Endothelial cell (in vitro differentiated cells): Measurements from ENCODE around the gene SLC2A5. TPM values are rescaled to one million over a fixed set of nuclear protein-coding genes. Genes with fewer than 3 reads are reported as not detected.
"Not testable (repeated sequence)": the region's sequence is repeated elsewhere in the genome, so short reads cannot be mapped to it uniquely, and the experiment has no call there.

Experiments
- DNase-seq: peaks from one replicate; pipeline ENCODE4 v3.0.0; 2021; ENCODE audit warnings: low spot score
- H3K27ac Mint-ChIP-seq: one replicate; pipeline ENCODE4 v1.8.0; 2021; ENCODE audit warnings: mixed read lengths, inconsistent platforms; ENCODE audit not compliant: unreplicated experiment
- H3K27me3 Mint-ChIP-seq: one replicate; pipeline ENCODE4 v1.8.0; 2021; ENCODE audit warnings: mild to moderate bottlenecking, moderate library complexity, mixed read lengths, inconsistent platforms; ENCODE audit not compliant: unreplicated experiment
- H3K36me3 Mint-ChIP-seq: one replicate; pipeline ENCODE4 v1.8.0; 2021; ENCODE audit warnings: mild to moderate bottlenecking, low read depth, mixed read lengths, inconsistent platforms; ENCODE audit not compliant: unreplicated experiment
- H3K4me1 Mint-ChIP-seq: one replicate; pipeline ENCODE4 v1.8.0; 2021; ENCODE audit warnings: mild to moderate bottlenecking, mixed read lengths, inconsistent platforms; ENCODE audit not compliant: unreplicated experiment
- H3K4me3 Mint-ChIP-seq: one replicate; pipeline ENCODE4 v1.8.0; 2021; ENCODE audit warnings: mild to moderate bottlenecking, mixed read lengths, inconsistent platforms; ENCODE audit not compliant: unreplicated experiment
- H3K9me3 Mint-ChIP-seq: one replicate; pipeline ENCODE4 v1.8.0; 2021; ENCODE audit warnings: mixed read lengths, inconsistent platforms; ENCODE audit not compliant: unreplicated experiment
- total RNA-seq: library from RNA; stranded (reverse); fragmentation: NEBNext Ultra II Directional; extraction: Animal tissue kit (Norgen Biotek cat#: 25700); gene quantifications from one replicate; pipeline ENCODE4 v1.2.1, GENCODE V29; 2021; ENCODE audit not compliant: unreplicated experiment
- TF ChIP-seq, protein P1 (sequence below): fragments of 200-600 bp; sonication (generic); IDR thresholded peaks from one replicate; pipeline ENCODE4 v1.5.0; 2021; ENCODE audit warnings: antibody characterized with exemption; ENCODE audit not compliant: unreplicated experiment

SLC2A5 gene
- total RNA-seq, 1 donor from 2014 or later = not detected

DNA sequence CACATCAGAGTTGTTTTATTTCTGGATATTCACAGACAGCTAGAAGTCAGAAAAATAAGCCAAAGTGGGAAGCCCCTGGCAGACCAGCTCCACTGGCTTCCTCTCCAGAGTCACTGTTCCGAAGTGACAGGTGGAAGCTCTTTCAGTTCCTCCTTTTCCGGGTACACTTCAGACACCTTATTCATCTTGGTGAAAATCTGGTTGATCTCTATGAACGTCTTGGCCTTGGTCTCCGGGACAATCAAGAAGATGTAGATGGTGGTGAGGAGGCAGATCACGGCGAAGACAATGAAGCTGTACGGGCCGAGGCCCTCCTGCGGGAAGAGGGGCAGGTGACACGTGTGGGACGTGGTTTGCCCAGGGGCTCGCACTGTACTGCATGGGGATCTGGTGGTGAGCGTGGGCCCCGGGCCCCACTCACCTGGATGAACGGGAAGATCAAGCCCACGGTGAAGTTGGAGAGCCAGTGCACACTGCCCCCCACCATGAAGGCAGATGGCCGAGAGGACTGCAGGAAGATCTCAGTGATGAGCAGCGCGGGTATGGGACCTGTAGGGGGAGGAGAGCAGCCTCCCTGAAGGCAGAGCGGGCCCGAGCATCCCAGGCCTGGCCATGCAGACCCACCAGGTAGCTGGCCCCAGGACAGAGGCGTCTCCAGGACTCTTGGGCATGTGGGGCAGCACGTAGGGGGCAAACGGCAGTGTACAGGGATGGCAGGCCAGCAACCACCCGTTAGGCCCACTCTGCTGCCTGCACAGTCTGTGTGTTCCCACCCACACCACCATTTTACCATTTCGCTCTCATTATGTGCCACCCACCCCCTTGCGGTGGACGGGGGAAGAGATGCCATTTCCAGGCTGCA lies 31.7 kb downstream of the SLC2A5 start:
- peaks cover 12% of the 10 kb centered on the region for H3K36me3 Mint-ChIP-seq
- no peak overlapping the region for H3K27ac Mint-ChIP-seq
- H3K4me1 Mint-ChIP-seq = no peaks in the 10 kb centered on the region
- TF ChIP-seq, protein P1, sequence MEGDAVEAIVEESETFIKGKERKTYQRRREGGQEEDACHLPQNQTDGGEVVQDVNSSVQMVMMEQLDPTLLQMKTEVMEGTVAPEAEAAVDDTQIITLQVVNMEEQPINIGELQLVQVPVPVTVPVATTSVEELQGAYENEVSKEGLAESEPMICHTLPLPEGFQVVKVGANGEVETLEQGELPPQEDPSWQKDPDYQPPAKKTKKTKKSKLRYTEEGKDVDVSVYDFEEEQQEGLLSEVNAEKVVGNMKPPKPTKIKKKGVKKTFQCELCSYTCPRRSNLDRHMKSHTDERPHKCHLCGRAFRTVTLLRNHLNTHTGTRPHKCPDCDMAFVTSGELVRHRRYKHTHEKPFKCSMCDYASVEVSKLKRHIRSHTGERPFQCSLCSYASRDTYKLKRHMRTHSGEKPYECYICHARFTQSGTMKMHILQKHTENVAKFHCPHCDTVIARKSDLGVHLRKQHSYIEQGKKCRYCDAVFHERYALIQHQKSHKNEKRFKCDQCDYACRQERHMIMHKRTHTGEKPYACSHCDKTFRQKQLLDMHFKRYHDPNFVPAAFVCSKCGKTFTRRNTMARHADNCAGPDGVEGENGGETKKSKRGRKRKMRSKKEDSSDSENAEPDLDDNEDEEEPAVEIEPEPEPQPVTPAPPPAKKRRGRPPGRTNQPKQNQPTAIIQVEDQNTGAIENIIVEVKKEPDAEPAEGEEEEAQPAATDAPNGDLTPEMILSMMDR = no peak
- H3K9me3 Mint-ChIP-seq = peaks cover 6% of the 10 kb centered on the region
- H3K27me3 Mint-ChIP-seq = peaks cover 15% of the 10 kb centered on the region
- no peak overlapping the region for H3K4me3 Mint-ChIP-seq
- DNase-seq = no peak

DNA sequence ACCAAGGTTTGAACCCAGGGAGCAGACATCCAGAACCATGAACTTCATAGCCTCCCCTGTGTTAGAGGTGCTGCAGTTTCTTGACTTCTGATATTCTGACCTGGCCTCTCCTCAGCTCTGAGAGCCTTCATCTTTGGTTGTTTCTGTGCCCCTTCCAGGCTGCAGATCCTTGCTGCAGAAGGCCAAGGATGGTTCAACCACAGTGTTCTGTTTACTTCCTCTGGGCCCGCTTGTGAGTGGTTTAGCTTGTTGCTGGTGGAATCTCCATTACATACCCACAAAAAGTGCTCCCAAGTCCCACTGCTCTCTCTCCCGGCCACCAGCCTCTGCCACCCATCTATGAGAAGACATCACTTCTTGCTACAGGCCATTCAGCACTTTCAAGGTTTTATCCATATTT lies 34.2 kb downstream of the SLC2A5 start:
- no peak for DNase-seq
- Mint-ChIP-seq H3K36me3 (peaks cover 16% of the 10 kb centered on the region), H3K27me3 (peaks cover 8% of the 10 kb centered on the region), H3K27ac (no peak overlapping the region), H3K9me3 (peaks cover 6% of the 10 kb centered on the region), H3K4me3 (no peak overlapping the region), H3K4me1 (no peaks in the 10 kb centered on the region)
- TF ChIP-seq, protein P1 = no peak

DNA sequence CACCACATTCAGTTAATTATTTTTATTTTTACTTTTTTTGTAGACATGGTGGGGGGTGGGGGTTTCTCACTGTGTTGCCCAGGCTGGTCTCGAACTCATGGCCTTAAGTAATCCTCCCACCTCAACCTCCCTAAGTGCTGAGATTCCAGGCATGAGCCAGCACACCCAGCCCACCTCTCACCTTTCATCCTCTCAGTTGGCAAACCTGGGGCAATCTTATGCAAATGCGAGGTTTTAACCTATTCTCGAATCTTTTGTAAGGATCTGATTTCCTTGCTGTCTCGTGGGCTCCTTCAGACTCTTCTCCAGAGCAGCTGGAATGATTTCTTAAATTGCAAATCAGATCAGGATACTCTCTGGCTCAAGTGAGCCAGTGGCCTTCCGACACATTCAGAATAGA lies 36.1 kb downstream of the SLC2A5 start:
- Mint-ChIP-seq H3K4me1 (no peaks in the 10 kb centered on the region), H3K27ac (no peak overlapping the region), H3K27me3 (peaks cover 8% of the 10 kb centered on the region), H3K36me3 (peaks cover 21% of the 10 kb centered on the region), H3K4me3 (no peak overlapping the region), H3K9me3 (peaks cover 6% of the 10 kb centered on the region)
- TF ChIP-seq, protein P1 = no peak
- no peak for DNase-seq

DNA sequence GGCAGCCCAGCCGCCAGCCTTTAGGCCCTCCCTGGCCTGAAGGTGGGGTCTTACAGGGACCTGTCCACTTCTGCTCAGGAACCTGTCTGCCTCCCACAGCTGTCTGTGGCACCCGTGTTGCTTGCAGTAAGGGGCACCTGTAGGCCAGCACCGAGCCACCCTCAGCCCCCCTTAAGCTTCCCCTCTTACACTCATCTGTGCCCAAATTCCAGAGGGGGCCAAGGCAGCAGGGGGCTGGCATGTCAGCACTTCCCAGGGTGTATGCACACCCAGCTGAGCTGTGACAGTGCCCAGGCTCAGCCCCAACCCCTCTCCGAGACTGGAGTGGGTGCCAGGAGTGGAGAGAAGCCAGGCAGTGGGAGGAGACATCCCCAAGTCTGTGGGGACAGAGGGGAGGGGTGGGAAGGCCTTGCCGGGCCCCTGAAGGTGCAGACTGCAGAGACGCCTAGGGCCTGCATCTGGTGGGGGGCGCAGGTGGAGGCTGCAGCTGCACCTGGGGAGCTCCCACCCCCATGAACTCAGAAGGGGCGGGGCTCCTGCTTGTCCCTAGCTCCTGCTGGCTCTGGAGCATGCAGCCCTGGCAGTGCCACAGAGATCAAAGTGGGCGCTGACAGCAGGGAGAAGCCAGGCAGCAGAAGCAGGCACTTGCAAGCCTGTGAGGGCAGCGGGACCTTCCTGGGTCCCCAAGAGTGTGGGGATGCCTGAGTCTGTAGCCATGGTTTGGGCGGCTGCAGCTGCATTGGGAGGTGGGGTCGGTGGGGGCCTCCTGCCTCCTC lies 37.8 kb downstream of the SLC2A5 start:
- Mint-ChIP-seq H3K4me3 (no peak overlapping the region), H3K4me1 (no peaks in the 10 kb centered on the region), H3K36me3 (peaks cover 21% of the 10 kb centered on the region), H3K27ac (no peak overlapping the region), H3K9me3 (peaks cover 6% of the 10 kb centered on the region), H3K27me3 (peaks cover 6% of the 10 kb centered on the region)
- TF ChIP-seq, protein P1 = no peak
- no peak for DNase-seq

DNA sequence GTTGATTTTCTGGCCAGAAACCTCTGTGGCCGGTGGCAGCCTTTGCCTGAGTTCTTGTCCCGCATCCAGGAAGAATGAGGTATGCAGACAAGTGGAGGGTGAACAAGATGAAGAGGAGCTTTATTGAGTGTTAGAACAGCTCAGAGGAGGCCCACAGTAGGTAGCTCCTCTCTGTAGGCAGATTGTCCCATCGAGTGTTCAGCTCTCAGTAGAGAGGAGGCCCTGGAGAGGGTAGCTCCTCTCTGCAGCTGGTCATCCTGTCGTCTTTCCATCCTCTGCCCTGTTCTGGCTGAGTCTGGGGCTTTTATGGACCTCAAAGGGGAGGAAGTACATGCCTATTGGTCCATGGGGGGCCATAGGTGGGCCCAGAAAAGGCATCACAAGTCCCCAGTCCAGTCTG lies 38.4 kb downstream of the SLC2A5 start:
- not testable (repeated sequence) for H3K4me3 Mint-ChIP-seq, H3K27me3 Mint-ChIP-seq, H3K4me1 Mint-ChIP-seq, H3K9me3 Mint-ChIP-seq, DNase-seq, H3K27ac Mint-ChIP-seq
- peaks cover 21% of the 10 kb centered on the region for H3K36me3 Mint-ChIP-seq
